SH-SY5Y (cell line): ENCODE data around the gene AK4.
A peak's percentile ranks its signal among the peaks of the same experiment; 100 is the strongest.

Experiments
- GATA2 ChIP-seq: IDR thresholded peaks from 2 replicates; pipeline ENCODE4 v1.6.1; 2011; ENCODE audit warnings: mild to moderate bottlenecking, low read depth, low read length
- GATA3 ChIP-seq: IDR thresholded peaks from 2 replicates; pipeline ENCODE4 v1.6.1; 2011; ENCODE audit warnings: low read depth, mild to moderate bottlenecking, low read length, moderate library complexity

The AK4 gene

GRCh38 chr1:65166572-65167305 lies 18.7 kb downstream of the AK4 start:
- TF ChIP-seq GATA2 (no peak), GATA3 (no peak)

GRCh38 chr1:65167586-65168242 lies 19.7 kb downstream of the AK4 start:
- no peak for TF ChIP-seq GATA3
- TF ChIP-seq GATA2: no peak

DNA sequence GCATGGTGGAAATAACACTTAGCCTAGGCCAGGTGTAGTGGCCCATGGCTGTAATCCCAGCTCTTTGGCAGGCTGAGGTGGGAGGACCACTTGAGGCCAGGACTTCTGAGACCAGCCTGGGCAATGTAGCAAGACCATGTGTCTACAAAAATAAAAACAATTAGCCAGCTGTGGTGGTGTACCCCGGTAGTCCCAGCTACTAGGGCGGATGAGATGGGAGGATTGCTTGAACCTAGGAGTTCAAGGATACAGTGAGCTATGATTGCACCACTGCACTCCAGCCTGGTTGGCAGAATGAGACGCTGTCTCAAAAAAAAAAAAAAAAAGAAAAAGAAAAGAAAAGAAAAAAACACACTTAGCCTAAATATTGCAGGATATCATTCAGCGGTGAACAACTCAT lies 20.9 kb downstream of the AK4 start:
- TF ChIP-seq GATA3: no peak
- TF ChIP-seq GATA2: no peak

DNA sequence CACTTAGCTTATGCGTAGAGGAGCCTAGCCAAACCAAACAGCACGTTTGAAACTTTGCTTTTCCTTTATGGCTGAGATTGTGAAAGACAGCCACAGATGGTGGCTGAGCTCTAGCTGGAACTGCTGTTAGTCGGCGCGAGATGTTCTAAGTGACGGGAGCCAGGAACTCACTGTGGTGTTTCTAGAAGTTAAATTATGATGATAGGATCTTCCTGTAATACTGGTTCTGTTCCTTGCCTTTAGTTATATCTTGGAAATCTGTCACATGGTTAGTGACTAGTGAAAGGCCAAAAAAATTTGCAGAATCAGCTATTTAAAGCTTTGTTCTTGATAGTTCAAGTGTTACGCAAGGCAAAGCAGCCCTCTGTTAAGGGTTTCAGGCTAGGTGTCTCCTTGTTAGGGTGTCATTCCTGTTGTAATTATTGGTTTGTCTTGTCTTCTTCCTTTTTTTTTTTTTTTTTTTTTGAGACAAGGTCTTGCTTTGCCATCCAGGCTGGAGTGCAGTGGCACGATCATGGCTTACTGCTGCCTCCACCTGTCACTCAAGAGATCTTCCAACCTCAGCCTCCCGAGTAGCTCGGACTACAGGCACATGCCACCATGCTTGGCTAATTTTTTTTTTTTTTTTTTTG lies 22.6 kb downstream of the AK4 start:
- 0 out of 2 replicates have a peak, but pooled peaks have one; percentile 28 for TF ChIP-seq GATA3
- TF ChIP-seq GATA2: no peak

- TF ChIP-seq GATA2 (no peak), GATA3 (no peak)
These were observed 25.1 kb downstream of the AK4 start for GRCh38 chr1:65172936-65173690.

DNA sequence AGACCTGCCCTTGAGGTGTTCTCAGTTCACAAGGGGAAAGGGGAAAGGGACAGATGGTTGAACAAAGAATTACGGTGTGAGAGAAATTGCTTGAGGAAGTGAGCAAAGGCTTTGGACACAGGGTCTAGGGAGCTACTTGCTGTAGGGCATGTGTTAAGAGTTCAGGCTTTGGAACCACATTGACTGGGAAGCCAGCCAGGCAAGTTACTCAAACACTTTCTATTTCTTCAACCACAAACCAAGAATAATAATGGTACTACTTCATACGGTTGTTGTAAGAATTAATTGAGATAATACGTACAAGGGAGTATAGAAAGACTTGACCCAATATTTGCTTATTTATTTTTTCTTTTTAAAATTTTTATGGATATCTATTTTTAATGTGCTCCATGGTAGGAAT lies 26.6 kb downstream of the AK4 start:
- TF ChIP-seq GATA2 (no peak), GATA3 (no peak)

DNA sequence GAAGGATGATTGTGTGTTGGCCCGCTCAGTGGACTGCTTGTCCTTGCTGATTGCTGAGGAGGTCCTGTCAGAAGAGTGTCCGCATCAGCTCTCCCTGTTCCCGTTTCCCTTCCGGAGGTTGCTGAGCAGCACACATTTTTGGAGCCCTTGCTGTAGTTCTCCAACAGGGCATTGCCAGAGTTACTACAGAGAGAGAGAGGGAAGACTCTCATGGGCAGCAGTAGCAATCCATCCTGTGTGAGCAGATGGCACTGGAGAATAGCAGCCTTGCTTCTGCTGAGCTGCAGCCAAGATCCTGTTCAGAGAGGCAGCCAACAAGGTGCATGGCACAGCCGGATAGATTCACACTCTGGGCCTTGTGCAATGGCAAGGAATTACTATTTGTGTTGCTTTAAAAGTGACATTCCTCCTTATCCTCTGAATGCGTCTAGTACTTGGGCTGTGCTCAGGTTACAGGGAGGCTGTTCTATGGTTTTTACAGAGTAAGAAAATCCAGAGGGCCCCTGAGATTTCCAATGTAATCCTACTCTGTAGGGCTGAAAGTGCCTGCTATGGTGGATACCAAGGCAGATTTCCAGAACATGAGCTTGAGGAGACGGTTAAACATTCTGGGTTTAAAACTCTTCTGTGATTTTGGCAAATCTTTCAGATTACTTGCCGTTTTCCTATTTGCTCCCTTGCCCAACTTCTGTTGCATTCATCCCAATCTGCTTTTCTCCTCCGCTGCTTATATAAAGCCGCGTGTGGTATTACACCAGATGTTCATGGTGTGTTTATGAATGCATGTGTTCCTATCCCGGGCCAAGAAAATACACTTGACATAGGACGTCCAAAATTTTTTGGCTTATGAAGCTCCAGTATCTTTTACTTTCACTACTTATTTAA lies 27.4 kb downstream of the AK4 start:
- TF ChIP-seq GATA3: no peak
- no peak for TF ChIP-seq GATA2

DNA sequence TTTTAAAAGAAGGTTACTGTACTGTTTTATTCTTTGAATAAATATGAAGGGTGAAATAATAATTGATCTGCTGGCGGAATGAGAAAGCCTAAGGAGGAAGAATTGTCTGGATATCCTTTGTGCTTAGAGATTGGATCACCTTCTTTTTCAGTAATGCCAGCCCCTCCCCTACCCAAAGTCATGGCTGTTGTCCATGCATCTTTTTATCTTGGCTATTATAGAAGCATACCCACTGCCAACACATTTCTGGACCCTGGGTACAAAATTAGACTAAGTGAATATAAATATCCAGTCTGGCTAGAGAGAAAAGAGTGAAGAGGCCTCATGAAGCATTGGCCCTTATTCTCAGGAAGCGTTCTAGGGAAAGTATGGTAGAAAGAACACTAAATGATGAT lies 28.1 kb downstream of the AK4 start:
- no peak for TF ChIP-seq GATA2
- TF ChIP-seq GATA3: no peak

DNA sequence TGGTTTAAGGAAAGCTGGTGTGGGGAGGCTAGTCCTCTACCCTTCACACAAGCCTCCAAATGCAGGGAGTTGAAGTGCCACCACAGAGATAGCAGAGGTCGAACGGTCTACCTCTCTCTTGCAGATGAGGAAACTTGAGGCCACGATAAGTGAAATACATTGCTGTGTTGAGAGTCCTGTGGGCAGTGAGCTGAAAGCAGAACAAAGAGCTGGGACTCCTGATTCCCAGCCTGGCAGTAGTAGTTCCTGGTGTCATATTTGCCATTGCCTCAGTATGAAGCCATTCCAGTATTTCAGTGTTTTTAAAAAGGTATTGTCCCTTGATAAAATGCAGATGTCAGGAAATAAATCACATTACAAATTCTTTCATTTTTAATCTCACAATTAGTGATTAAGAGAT lies 28.6 kb downstream of the AK4 start:
- TF ChIP-seq GATA3 (no peak), GATA2 (no peak)

DNA sequence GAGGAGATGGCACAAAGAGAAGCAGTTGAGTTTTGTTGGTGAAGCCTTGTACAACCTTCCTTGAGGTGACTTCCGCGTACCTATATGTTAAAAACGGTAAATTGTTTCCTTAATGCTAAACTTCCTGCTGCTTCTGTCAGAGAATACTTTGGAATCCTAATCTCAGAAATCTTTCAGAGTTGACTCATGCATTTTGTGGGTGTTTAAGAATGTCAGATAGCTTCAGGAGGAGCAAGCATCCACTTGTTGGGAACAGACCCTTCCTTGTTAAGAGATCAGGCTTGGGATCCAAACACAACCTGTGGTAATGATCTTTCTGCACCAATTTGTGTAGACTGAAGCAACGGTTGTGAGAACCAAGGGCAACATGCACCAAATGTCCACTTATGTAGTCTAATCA lies 29.5 kb downstream of the AK4 start:
- TF ChIP-seq GATA2: no peak

DNA sequence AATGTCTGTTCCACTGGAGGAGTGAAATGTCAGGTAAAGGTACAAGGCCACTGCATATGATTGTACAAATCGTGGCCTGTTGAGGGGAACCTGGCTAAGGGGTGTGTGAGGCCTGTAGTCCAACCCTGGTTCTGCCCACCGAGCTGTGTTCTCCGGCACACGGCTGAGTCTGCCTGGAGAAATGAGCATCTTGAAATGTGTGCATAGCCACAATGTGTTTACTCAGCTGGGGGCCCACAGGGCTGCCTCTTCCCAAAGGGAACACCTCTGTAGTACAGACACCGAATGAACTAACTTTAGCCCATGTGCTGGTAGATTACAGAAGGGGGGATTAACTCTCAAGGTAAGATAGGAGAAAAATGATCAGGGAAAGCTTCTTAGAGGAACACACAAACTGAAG lies 30.2 kb downstream of the AK4 start:
- no peak for TF ChIP-seq GATA3
- no peak for TF ChIP-seq GATA2

- TF ChIP-seq GATA2 (no peak), GATA3 (no peak)
These were observed 31.1 kb downstream of the AK4 start for GRCh38 chr1:65179148-65179547.

GRCh38 chr1:65180977-65181376 lies 33.0 kb downstream of the AK4 start:
- TF ChIP-seq GATA2 (no peak), GATA3 (no peak)

DNA sequence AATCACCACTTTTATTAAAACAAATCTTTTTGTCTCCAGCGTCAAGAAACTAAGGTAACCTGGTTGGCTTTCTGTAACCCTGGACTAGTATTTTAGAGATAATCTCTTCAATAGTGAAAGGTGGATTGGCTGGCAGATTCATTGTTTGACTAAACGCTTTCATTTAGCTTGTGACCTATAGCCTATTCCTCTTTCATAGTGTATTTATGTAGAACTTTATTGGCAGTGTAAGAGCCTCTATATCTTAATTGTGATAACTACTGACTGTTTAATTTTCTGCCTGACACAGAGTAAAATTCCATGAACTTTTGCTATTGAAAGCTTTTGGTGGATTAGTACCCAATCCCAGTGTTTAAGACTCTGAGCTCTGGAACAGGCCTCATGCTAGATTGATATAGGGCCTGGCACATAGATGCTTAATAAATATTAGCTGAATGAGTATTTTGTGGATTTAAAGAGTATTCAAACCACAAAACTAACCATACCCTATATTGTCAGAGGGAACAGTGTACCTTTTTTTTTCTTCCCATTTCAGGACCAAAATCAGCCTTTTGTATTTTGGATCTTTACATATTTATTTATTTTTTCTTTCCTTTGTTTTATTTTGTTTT lies 34.8 kb downstream of the AK4 start:
- TF ChIP-seq GATA3 (no peak), GATA2 (no peak)
